Neural cell (in vitro differentiated cells): ENCODE measurements around the gene ATXN7L3.

Experiments used
- CTCF ChIP-seq: fragments of 450-650 bp; IDR thresholded peaks from 2 replicates; pipeline ENCODE4 v1.5.1; 2014; ENCODE audit warnings: antibody characterized with exemption, mild to moderate bottlenecking, moderate library complexity; ENCODE audit not compliant: poor library complexity, severe bottlenecking
- EP300 ChIP-seq: fragments of 450-650 bp; conservative IDR thresholded peaks from 2 replicates; pipeline ENCODE4 v1.6.1; 2014; ENCODE audit warnings: antibody characterized with exemption, mild to moderate bottlenecking, moderate library complexity; ENCODE audit not compliant: poor library complexity, severe bottlenecking
- EZH2 ChIP-seq: fragments of 200-600, 300-800 bp; shearing (Covaris generic), sonication (generic); IDR thresholded peaks from 2 replicates; pipeline ENCODE4 v1.6.1; 2014; ENCODE audit warnings: antibody characterized with exemption, low read length, borderline replicate concordance, mild to moderate bottlenecking; ENCODE audit not compliant: insufficient read depth, poor library complexity, severe bottlenecking
- POLR2AphosphoS5 ChIP-seq: IDR thresholded peaks from 2 replicates; pipeline ENCODE4 v1.6.1; 2012
- RAD21 ChIP-seq: fragments of 450-650 bp; conservative IDR thresholded peaks from 2 replicates; pipeline ENCODE4 v1.6.1; 2014; ENCODE audit warnings: antibody characterized with exemption, mild to moderate bottlenecking, moderate library complexity
- SMC3 ChIP-seq: fragments of 450-650 bp; conservative IDR thresholded peaks from 2 replicates; pipeline ENCODE4 v1.6.1; 2014; ENCODE audit warnings: antibody characterized with exemption, mild to moderate bottlenecking, moderate library complexity; ENCODE audit not compliant: poor library complexity
- TAF1 ChIP-seq: IDR thresholded peaks from 2 replicates; pipeline ENCODE4 v1.6.1; 2012; ENCODE audit warnings: low read depth

GRCh38 chr17:44176257-44176656 is 23.4 kb downstream of the ATXN7L3 start:
- TF ChIP-seq CTCF (no peak), POLR2AphosphoS5 (no peak), EZH2 (no peak), RAD21 (no peak), EP300 (no peak), SMC3 (no peak), TAF1 (no peak)
